ENCODE results near the gene CDH16. TPM values are rescaled to one million over a fixed set of nuclear protein-coding genes. Genes with fewer than 3 reads are reported as not detected.

Gene CDH16
- total RNA-seq, 2 experiments from 2014 or later, result not detected

GRCh38 chr16:66933776-66934137 lies 15.1 kb upstream of the CDH16 start:
- no peaks in the 10 kb centered on the region for H3K27me3 Mint-ChIP-seq
- peak overlapping the region; percentile 97 for H3K27ac Mint-ChIP-seq
- peak; percentile 50 for DNase-seq
- no peaks in the 10 kb centered on the region for H3K9me3 Mint-ChIP-seq
- peaks cover 54% of the 10 kb centered on the region for H3K4me1 Mint-ChIP-seq
- H3K4me3 Mint-ChIP-seq, result peak overlapping the region; percentile 99
- peaks cover 23% of the 10 kb centered on the region for H3K36me3 Mint-ChIP-seq (ENCODE audit: low read depth)
- ChIA-PET POLR2A (interaction anchor here (1.2 kb wide), 1 partner anchor 53 kb away, joined by 3 read pairs; the partner anchor contains the start of gene PDP2), CTCF (interaction anchor here (1.0 to 1.2 kb wide), 3 partner anchors 8 to 84 kb away, joined by 3 to 5 read pairs (median 3); partner anchors contain the start of gene RRAD)

- no peak for DNase-seq
- H3K36me3 Mint-ChIP-seq (ENCODE audit: low read depth), result peaks cover 23% of the 10 kb centered on the region
- H3K4me3 Mint-ChIP-seq, result peak overlapping the region; percentile 99
- peaks cover 58% of the 10 kb centered on the region for H3K4me1 Mint-ChIP-seq
- ChIA-PET POLR2A (no interaction called here), CTCF (interaction anchor here (1.4 to 2.8 kb wide), 3 partner anchors 21 to 40 kb away, joined by 3 to 9 read pairs (median 7); no protein-coding TSS in a partner anchor)
- no peak overlapping the region for H3K27ac Mint-ChIP-seq
- no peaks in the 10 kb centered on the region for H3K9me3 Mint-ChIP-seq
- no peaks in the 10 kb centered on the region for H3K27me3 Mint-ChIP-seq
Observed at GRCh38 chr16:66932076-66932475, 13.4 kb upstream of the CDH16 start.

GRCh38 chr16:66931665-66932064 lies 13.0 kb upstream of the CDH16 start:
- ChIA-PET CTCF (interaction anchor here (1.4 to 2.8 kb wide), 3 partner anchors 20 to 39 kb away, joined by 3 to 9 read pairs (median 7); no protein-coding TSS in a partner anchor), POLR2A (no interaction called here)
- H3K27ac Mint-ChIP-seq, result peak overlapping the region; percentile 54
- H3K4me3 Mint-ChIP-seq, result no peak overlapping the region
- H3K36me3 Mint-ChIP-seq (ENCODE audit: low read depth), result peaks cover 23% of the 10 kb centered on the region
- no peaks in the 10 kb centered on the region for H3K27me3 Mint-ChIP-seq
- H3K9me3 Mint-ChIP-seq, result no peaks in the 10 kb centered on the region
- no peak for DNase-seq
- peaks cover 54% of the 10 kb centered on the region for H3K4me1 Mint-ChIP-seq

- H3K27ac Mint-ChIP-seq, result no peak overlapping the region
- no peak overlapping the region for H3K4me3 Mint-ChIP-seq
- no peak for DNase-seq
- POLR2A ChIA-PET, result no interaction called here
- H3K36me3 Mint-ChIP-seq (ENCODE audit: low read depth), result peaks cover 23% of the 10 kb centered on the region
- CTCF ChIA-PET, result interaction anchor here (2.4 to 2.8 kb wide), 2 partner anchors 35 to 38 kb away, joined by 7 to 9 read pairs; no protein-coding TSS in a partner anchor
- no peaks in the 10 kb centered on the region for H3K9me3 Mint-ChIP-seq
- H3K27me3 Mint-ChIP-seq, result peaks cover 11% of the 10 kb centered on the region
- H3K4me1 Mint-ChIP-seq, result peaks cover 48% of the 10 kb centered on the region
Observed at GRCh38 chr16:66930189-66930588, 11.5 kb upstream of the CDH16 start.

GRCh38 chr16:66928702-66929388 lies 10.2 kb upstream of the CDH16 start:
- Mint-ChIP-seq H3K36me3 (ENCODE audit: low read depth) (peaks cover 20% of the 10 kb centered on the region), H3K27me3 (peaks cover 20% of the 10 kb centered on the region), H3K4me1 (peaks cover 43% of the 10 kb centered on the region), H3K27ac (no peak overlapping the region), H3K4me3 (no peak overlapping the region), H3K9me3 (no peaks in the 10 kb centered on the region)
- CTCF ChIA-PET, result interaction anchor here (0.5 to 2.5 kb wide), 19 partner anchors 10 to 332 kb away, joined by 3 to 12 read pairs (median 4); partner anchors contain the start of genes CDH16, NAE1 and PDP2
- POLR2A ChIA-PET, result no interaction called here
- DNase-seq, result peak; percentile 45

- no peak overlapping the region for H3K4me3 Mint-ChIP-seq
- ChIA-PET POLR2A (no interaction called here), CTCF (interaction anchor here (0.5 to 2.5 kb wide), 19 partner anchors 9 to 333 kb away, joined by 3 to 12 read pairs (median 4); partner anchors contain the start of genes CDH16, NAE1 and PDP2)
- DNase-seq, result no peak
- H3K36me3 Mint-ChIP-seq (ENCODE audit: low read depth), result peaks cover 13% of the 10 kb centered on the region
- peak overlapping the region; percentile 34 for H3K27ac Mint-ChIP-seq
- peaks cover 28% of the 10 kb centered on the region for H3K27me3 Mint-ChIP-seq
- H3K9me3 Mint-ChIP-seq, result no peaks in the 10 kb centered on the region
- peaks cover 38% of the 10 kb centered on the region for H3K4me1 Mint-ChIP-seq
Observed at GRCh38 chr16:66927918-66928649, 9.4 kb upstream of the CDH16 start.

- CTCF ChIA-PET, result interaction anchor here (0.7 to 2.5 kb wide), 7 partner anchors 19 to 96 kb away, joined by 3 to 9 read pairs (median 3); partner anchors contain the start of gene NAE1
- Mint-ChIP-seq H3K4me1 (peaks cover 27% of the 10 kb centered on the region), H3K27me3 (peaks cover 30% of the 10 kb centered on the region), H3K27ac (no peak overlapping the region), H3K9me3 (no peaks in the 10 kb centered on the region), H3K36me3 (ENCODE audit: low read depth) (peaks cover 6% of the 10 kb centered on the region), H3K4me3 (no peak overlapping the region)
- POLR2A ChIA-PET, result no interaction called here
- no peak for DNase-seq
Observed at GRCh38 chr16:66926961-66927436, 8.3 kb upstream of the CDH16 start.

GRCh38 chr16:66926171-66926947 lies 7.7 kb upstream of the CDH16 start:
- no peak for DNase-seq
- ChIA-PET POLR2A (no interaction called here), CTCF (interaction anchor here (0.7 to 2.6 kb wide), 15 partner anchors 7 to 354 kb away, joined by 3 to 9 read pairs (median 3); partner anchors contain the start of genes CIAO2B and NAE1)
- H3K4me3 Mint-ChIP-seq, result no peak overlapping the region
- peaks cover 23% of the 10 kb centered on the region for H3K4me1 Mint-ChIP-seq
- peaks cover under 1% of the 10 kb centered on the region for H3K36me3 Mint-ChIP-seq (ENCODE audit: low read depth)
- H3K9me3 Mint-ChIP-seq, result no peaks in the 10 kb centered on the region
- H3K27ac Mint-ChIP-seq, result no peak overlapping the region
- H3K27me3 Mint-ChIP-seq, result peaks cover 31% of the 10 kb centered on the region

GRCh38 chr16:66925322-66925840 lies 6.7 kb upstream of the CDH16 start, which contains the start of gene RRAD:
RRAD (minus strand) TSS chr16:66925535; CDS start chr16:66925179, 356 bp downstream.
- Mint-ChIP-seq H3K27me3 (peaks cover 36% of the 10 kb centered on the region), H3K4me1 (peaks cover 23% of the 10 kb centered on the region), H3K4me3 (peak within 1 kb of the TSS; percentile 43), H3K27ac (no peak within 1 kb of the TSS), H3K9me3 (no peaks in the 10 kb centered on the region), H3K36me3 (ENCODE audit: low read depth) (no peaks in the 10 kb centered on the region)
- CTCF ChIA-PET, result interaction anchor here (0.7 to 2.6 kb wide), 12 partner anchors 8 to 355 kb away, joined by 3 to 8 read pairs (median 3); partner anchors contain the start of genes CIAO2B and NAE1
- no peak for DNase-seq
- POLR2A ChIA-PET, result no interaction called here

GRCh38 chr16:66924527-66925321 lies 6.0 kb upstream of the CDH16 start:
- POLR2A ChIA-PET, result no interaction called here
- Mint-ChIP-seq H3K36me3 (ENCODE audit: low read depth) (no peaks in the 10 kb centered on the region), H3K9me3 (no peaks in the 10 kb centered on the region), H3K27me3 (peaks cover 36% of the 10 kb centered on the region), H3K4me3 (no peak overlapping the region), H3K4me1 (peaks cover 23% of the 10 kb centered on the region), H3K27ac (no peak overlapping the region)
- peak; percentile 35 for DNase-seq
- CTCF ChIA-PET, result interaction anchor here (0.6 to 2.6 kb wide), 6 partner anchors 14 to 94 kb away, joined by 3 to 7 read pairs (median 4); partner anchors contain the start of gene NAE1

GRCh38 chr16:66923866-66924265 lies 5.2 kb upstream of the CDH16 start:
- POLR2A ChIA-PET, result no interaction called here

More at GRCh38 chr16:66923866-66924265, 5.2 kb upstream of the CDH16 start:
- Mint-ChIP-seq H3K27me3 (peaks cover 39% of the 10 kb centered on the region), H3K36me3 (ENCODE audit: low read depth) (no peaks in the 10 kb centered on the region), H3K4me1 (peaks cover 23% of the 10 kb centered on the region), H3K4me3 (no peak overlapping the region), H3K27ac (no peak overlapping the region), H3K9me3 (no peaks in the 10 kb centered on the region)
- no peak for DNase-seq
- CTCF ChIA-PET, result interaction anchor here (0.6 to 2.6 kb wide), 4 partner anchors 18 to 261 kb away, joined by 3 to 7 read pairs (median 4); partner anchors contain the start of gene NAE1
